Stimulated activated CD8-positive, alpha-beta memory T cell treated with anti-CD3 and anti-CD28 coated beads, Interleukin-4, amount 100 ng/mL, for 1 hour (primary cell): ENCODE measurements around the gene OARD1.

Experiments
- DNase-seq, 2 donors: peaks; one replicate each; pipeline ENCODE4 v3.0.0-alpha.2; 2020; ENCODE audit warnings: low read depth in 2 of 2, low spot score in 1 of 2

OARD1 gene

DNA sequence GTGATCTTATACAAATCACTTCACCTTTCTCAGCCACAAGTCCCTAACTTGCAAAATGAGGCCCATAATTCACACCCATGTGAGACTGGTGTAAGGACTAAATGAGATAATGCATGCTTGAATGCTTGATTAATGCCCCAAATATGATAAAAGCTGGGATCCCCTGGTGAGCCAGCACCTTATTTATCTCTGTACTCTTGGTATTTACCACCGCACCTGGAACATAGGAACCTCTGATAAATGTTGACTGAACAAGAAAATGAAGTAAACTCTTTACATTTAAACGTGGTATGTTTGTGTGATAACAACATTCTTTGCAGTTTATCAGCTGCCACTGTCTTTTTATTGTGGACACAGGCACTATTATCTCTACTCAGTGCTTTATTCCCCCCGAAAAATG lies 21.6 kb downstream of the OARD1 start:
- no peak for DNase-seq

GRCh38 chr6:41049955-41050354 lies 22.2 kb downstream of the OARD1 start:
- no peak for DNase-seq

GRCh38 chr6:41049521-41049920 lies 22.6 kb downstream of the OARD1 start:
- no peak for DNase-seq

DNA sequence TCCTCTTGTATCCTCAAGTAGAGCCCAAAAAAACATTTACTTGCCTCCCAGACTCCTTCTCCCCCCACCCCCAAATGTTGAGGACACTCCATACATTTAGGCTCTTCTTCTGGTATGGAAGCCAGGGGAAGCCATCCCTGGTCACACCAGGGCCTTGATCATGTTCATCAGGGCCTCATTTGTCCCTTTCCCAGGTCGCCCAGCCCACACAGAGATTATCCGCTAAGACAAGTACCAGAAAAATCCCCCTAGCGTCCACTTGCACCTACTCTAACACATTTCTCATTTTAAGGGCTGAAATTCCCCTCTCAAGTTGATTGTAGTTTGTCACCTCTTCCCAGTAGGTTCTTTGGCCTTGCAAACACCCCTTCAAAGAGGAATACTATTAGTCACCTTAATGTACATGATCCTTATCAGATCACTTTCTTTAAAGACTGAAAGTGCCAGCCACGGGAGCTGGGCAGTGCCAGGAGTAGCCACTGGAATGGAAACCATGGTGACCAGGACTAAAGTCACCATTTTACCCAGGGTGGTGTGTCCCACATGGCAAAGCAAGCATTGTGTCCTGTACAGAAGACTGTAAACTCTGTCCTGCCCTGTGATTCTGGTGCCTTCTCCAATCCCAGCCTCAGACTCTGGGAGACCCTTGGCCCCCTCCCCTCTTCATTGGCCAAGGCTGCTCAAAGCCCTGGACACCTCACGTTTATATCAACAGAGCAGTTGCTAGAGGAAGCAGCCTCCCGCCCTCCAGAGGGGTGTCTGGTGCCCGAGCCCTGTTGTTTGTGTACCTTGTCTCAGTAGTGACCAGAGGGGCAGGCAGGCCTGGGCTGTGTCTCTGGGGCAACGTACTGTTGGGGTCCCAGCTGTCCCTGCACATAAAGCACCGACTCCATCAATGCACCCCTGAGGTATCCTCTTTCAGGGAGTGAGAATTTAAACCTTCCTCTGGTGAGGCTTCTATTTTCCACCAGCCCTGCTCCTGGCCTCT lies 24.1 kb downstream of the OARD1 start:
- no peak for DNase-seq

DNA sequence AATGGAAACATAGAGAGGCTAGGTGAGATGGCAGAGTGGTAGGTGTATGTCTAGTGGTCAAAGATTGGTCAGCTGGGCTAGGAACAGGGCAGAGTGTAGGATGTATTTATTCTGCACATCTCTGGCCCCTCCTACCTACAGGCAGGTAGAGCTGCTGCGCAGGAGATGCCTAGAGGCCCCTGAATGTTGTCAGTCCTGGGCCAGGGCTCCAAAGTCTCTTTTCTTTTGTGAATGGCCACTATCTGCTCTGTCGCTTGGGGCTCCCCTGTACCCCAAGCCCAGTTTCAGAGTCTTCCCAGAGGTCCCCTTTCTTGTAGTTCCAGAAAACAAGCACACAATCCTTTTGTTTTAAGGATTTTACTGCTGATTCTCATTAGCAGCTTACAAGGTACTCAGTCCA lies 24.9 kb downstream of the OARD1 start:
- DNase-seq = no peak

- no peak for DNase-seq
Measured at GRCh38 chr6:41046084-41046483, 26.1 kb downstream of the OARD1 start.

GRCh38 chr6:41045664-41046063 lies 26.5 kb downstream of the OARD1 start:
- DNase-seq = no peak

- no peak for DNase-seq
Measured at GRCh38 chr6:41043151-41043550, 29.0 kb downstream of the OARD1 start.

DNA sequence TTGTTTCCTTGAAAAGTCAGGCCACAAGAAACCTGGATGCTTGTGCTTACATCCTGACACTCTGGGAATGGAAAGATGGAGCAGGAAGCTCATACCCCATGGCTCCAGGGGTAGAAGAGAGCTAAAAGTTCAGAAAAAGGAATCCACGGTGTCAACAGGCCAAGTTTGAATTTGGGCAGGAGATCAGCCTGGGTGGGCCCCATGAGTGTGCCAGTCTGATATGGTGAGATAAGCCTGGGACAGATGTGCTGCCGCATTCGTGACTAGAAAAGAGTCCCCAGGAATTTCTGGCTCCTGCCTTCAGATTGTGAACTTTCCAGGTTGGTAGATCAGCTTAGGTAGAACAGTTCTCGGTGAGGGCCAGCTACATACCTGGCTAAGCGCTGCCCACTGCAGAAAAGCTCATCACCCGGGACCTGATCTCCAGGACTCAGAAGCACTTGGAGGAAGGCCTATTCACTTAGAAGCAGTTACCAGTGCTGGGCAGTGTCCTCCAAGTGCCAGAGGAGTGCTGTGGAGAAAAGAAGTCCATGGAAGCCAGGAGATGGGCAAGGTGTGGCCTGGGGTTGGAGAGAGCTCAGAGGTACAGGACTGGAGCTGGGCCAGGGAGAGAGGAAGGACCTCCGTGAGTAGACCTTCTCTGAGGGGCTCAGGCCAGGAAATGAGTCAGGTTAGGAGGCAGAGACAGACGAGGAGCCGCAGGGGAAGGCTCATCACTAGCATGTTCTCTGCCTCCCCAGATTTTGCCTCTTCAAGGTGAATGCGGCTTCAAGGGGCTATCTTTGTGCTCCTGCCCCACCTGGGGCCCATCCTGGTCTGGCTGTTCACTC lies 29.7 kb downstream of the OARD1 start, which contains the start of gene TSPO2:
Gene TSPO2 (plus strand): TSS at position 242 of the 830 bp plus-strand sequence. CDS start 519 bp downstream, at position 761.
- no peak for DNase-seq

DNA sequence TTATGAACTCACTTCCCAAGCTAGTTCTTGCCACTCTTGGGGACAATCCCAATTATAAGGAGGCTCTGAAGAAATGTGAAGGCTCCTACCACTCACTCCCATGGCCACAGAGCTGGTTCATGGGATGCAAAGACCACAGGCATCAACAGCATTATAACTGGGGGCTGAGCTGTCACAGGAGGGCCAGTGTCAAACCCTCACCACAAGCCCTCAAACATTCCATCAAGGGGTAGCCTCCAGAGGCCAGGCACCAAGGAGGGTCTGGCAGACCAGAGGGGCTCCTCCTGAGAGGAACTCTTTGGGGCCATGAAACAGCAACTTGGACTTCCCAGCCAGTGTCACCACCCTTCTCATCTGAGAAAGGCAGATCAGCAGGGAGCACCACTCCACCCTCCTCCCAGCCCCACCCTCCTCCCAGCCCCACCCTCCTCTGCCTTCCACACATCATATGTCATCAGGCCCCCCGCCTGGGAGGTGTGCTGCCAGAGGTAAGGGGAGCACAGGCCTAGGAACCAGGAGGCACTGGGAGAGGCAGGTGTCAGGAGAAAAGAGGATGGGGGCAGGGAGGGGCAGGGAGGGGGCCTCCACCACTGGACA lies 31.1 kb downstream of the OARD1 start:
- no peak for DNase-seq

DNA sequence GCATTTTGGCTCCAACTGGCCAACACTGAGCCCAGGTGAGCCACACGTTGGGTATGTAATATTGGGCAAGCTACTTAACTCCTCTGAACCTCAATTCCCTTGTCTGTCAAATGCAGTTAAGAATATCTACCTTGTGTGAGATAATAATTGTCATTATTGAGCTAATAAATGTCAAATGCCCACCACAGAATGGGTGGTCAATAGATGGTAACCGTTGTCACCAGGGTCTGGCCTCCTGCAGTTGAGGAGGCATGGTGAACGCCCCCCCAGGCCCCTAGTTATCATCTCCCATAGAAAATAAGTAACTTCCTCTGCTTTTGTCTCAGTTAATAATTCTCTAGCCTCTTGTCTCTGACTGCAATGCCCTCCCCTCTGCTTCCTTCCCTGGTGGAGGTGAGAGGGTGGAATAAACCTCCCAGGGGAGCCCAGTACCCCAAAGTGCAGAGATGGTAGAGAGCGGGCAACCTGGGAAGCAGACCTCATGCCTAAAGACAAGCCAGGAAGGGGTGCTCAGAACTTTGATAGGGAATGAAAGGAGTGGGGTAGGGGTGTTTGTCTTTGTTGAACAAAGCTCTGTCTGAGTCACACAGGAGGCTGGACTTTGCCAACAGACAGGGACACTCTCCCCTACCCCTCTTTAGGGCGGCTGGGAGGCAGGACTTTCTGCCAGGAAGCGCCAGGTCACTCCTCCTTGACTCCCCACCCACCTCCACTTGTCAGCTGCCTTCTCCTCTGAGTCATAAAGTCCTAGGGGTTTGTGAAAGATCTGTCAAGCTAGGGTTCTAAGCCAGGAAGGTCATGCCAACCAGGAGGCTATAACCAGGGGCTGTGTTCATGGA lies 31.8 kb downstream of the OARD1 start:
- no peak for DNase-seq

GRCh38 chr6:41039060-41039998 lies 32.8 kb downstream of the OARD1 start, which contains the start of gene UNC5CL:
Gene UNC5CL (minus strand): TSS chr6:41039221. CDS start chr6:41035074, 4,147 bp downstream.
- DNase-seq = peak in 1 of 2 donors; percentile 27

DNA sequence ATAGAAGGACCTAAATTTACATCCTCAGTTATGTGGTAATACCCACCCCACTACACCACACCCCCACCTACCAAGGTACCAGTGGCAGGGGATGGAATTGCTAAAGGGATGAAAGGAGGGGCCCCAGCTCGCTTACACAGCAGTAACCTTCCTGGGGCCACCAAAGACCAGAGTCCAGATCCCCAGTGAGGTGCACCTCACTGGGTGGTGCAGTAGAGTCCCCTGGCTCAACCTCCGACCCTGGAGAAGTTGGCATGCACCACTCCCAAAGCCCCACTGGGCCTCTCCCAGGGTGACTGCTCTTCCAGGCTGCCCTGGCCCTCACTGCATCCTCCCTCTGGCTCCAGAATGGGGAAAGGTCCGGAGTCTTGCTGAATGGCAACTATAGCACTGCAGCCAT lies 34.0 kb downstream of the OARD1 start:
- no peak for DNase-seq

DNA sequence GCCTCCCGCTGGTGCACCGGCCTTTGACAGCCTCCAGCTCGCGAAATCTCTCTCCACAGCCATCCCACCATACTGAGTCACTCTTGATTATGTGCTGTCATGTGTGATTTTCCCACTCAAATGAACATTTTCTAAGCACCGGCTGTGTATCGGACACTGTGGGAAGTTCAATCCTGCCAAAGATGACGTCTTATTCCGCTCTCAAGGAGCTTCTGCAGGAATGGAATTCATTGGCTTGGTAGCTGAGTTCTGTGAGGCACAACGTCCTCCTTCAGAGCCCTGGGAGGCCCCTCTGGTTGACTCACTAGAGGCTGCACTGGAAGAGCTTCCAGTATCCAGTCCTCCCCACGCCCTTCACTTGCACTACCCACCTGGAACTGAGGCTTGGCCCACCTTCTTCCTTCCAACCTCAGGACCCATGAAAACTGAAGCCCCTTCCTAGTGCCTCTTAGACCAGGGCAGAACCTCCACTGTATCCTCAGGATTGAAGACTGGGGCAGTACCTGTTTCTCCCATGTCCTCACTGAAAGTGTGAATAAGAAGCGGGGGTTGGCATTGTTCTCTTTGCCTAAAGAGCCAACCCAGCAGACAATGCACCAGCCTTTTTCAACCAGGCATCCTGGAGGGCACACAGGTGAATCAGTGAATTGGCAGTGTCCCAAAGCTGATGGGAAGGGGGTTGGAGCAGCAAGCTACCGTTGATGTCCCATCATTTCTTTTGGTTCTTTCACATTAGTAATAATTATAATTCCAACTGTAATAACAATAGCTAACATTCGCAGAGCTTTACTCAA lies 34.9 kb downstream of the OARD1 start:
- no peak for DNase-seq

DNA sequence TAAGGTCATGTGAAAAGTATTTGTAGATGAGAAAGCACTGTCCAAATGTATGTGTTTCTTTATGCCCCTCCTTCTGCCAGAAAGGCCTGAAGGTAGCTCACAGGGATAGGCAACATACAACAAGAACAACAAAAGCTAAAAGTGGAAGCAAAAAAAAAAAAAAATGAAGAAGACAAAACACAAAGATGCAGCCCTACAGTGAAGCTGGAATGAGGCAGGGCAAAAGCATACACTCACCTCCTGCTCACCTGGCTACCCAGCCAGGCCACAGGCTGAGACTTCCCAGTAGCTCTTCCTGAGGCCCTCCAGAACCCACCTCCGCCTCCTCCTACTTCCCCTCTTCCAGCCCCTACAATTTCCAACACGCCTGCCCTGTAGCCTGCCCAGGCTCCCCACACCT lies 35.6 kb downstream of the OARD1 start:
- no peak for DNase-seq

DNA sequence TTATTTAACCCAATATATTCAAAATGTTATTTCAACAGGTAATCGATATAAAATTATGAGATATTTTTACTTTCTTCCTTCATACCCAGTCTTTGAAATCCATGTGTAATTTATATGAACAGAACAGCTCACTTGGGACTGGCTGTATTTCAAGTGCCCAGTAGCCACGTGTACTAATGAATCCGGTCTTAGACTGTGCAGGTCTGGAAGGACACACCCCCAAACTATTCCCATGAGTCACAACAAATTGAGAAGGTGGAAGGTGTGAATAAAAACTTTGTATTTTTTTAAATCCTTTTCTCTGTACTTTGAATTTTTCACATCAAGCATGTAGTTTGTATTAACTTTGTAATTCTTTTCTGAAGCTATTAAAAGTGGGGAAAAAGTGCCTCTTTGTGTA lies 36.0 kb downstream of the OARD1 start:
- DNase-seq = no peak

DNA sequence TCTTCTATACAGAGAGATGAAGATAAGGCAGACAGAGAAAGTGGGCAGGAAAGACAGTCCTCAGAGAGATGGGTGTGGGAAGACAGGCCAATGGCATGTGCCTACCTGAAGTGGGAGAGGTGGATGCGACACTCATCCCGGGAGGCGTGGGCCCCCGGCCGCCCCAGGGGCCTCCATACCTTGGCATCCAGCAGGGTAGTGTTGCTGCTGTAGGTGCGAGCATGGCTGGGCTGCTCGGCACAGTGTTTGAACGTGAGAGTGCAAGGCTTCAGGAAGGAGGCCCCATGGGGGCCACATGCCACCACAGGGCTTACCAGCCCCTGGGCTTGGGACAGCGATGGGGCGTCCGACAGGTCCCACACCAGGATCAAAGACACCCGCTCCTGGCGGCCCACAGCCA lies 38.4 kb downstream of the OARD1 start:
- DNase-seq = no peak

DNA sequence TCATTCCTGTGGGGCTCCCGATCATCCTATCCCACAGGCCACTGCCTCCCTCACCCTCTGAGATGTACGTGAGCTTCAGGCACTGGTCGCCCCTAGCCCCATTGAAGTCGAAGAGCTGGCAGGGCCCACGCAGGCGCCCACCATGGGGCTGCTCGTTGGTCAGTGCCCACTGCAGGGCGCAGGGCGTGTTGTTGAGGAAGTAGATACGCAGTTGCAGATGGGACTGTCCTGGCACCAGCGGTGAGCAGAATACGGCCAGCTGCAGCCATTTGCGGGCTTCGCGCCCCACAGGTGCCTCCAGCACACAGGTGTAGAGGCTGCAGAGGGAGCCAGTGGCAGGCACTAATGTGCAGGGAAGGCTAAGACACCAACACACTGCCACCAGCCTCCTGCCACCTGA lies 39.3 kb downstream of the OARD1 start:
- no peak for DNase-seq
